Motor neuron (in vitro differentiated cells): Measurements from ENCODE around the gene SLC35E1. TPM values are rescaled to one million over a fixed set of nuclear protein-coding genes. Genes with fewer than 3 reads are reported as not detected.

Experiments used
- ATAC-seq, 8 experiments: fragments of 200-7000 bp; cut with Tn5 transposase; replicated peaks in 6 of 8; 2 replicates each; pipeline ENCODE4 v1.8.0; 2021; ENCODE audit warnings: mild to moderate bottlenecking in 8 of 8, moderate library complexity in 8 of 8
- H3K27ac ChIP-seq, 2 donors: fragments of 250-450 bp; sonication (Bioruptor Pico); 2 replicates each; pipeline ENCODE4 v1.9.0; 2021; ENCODE audit warnings: antibody characterized with exemption in 2 of 2, mild to moderate bottlenecking in 2 of 2, moderate library complexity in 1 of 2
- H3K4me1 ChIP-seq, 2 donors: fragments of 250-450 bp; sonication (Bioruptor Pico); replicated peaks in 1 of 2; 2 replicates each; pipeline ENCODE4 v1.6.1; 2021; ENCODE audit warnings: antibody characterized with exemption in 2 of 2, mild to moderate bottlenecking in 2 of 2, moderate library complexity in 1 of 2
- H3K4me3 ChIP-seq, 5 donors: fragments of 250-450 bp; sonication (Bioruptor Pico); 2 replicates each; pipeline ENCODE4 v1.9.0; 2021; ENCODE audit warnings: antibody characterized with exemption in 5 of 5, mild to moderate bottlenecking in 5 of 5, moderate library complexity in 4 of 5
- WGBS, 10 experiments: fragments of 450-650 bp; shearing (Covaris generic); methylation state at CpG; one replicate each; pipeline ENCODE4 v1.0.0; 2022; 5-methylcytosine and 5-hydroxymethylcytosine counted together
- in situ Hi-C, 9 experiments: fragments of 400-800 bp; cut with MboI; loops; one replicate each; pipeline ENCODE4 v1.15.0; 2021; ENCODE audit warnings: low sequenced_read_pairs in 9 of 9, low pct_unique_long_range_greater_than_20kb in 2 of 9; ENCODE audit not compliant: unreplicated experiment in 9 of 9
- total RNA-seq, 8 experiments: library from RNA; unstranded; fragments of 300-600 nt; gene quantifications; 2 replicates each; pipeline versions ENCODE4 v1.2.3 to v1.2.4, GENCODE V29; 2022

Gene SLC35E1
- total RNA-seq, 8 experiments from 2014 or later, result 19.5 to 37.4 (median 29.2) TPM

GRCh38 chr19:16530540-16531379, 41.5 kb downstream of the SLC35E1 start:
- Histone ChIP-seq H3K27ac (no peak overlapping the region), H3K4me1 (no peaks in the 10 kb centered on the region), H3K4me3 (no peak overlapping the region)
- in situ Hi-C loops, result no loop called here
- no peak for ATAC-seq
- WGBS, 10 experiments, result 77 to 100% (median 94%) methylated on average over 2 to 7 of the region's 43 CpGs; no CpG with 5 or more reads in 4 of the 10 experiments

- in situ Hi-C loops, result no loop called here
- no peak for ATAC-seq
- H3K27ac ChIP-seq, result no peak overlapping the region
- H3K4me3 ChIP-seq, result no peak overlapping the region
- WGBS, 10 experiments, result 75 to 100% (median 80%) methylated on average over 1 to 4 of the region's 25 CpGs; no CpG with 5 or more reads in 5 of the 10 experiments
- H3K4me1 ChIP-seq, result no peaks in the 10 kb centered on the region
Measured at GRCh38 chr19:16529466-16530144, 42.6 kb downstream of the SLC35E1 start.

GRCh38 chr19:16527971-16528521, 44.2 kb downstream of the SLC35E1 start:
- no peak overlapping the region for H3K27ac ChIP-seq
- in situ Hi-C loops, result no loop called here
- 92 to 100% (median 100%) methylated on average over 1 to 3 of the region's 12 CpGs; no CpG with 5 or more reads in 5 of the 10 experiments for WGBS, 10 experiments
- ATAC-seq, result peak in 3 of 8 experiments; percentile 25 to 49 (median 41)
- H3K4me3 ChIP-seq, result no peak overlapping the region
- no peaks in the 10 kb centered on the region for H3K4me1 ChIP-seq

- in situ Hi-C loops, result no loop called here
- Histone ChIP-seq H3K4me1 (no peaks in the 10 kb centered on the region), H3K4me3 (no peak overlapping the region), H3K27ac (no peak overlapping the region)
- no peak for ATAC-seq
- WGBS, 10 experiments, result 50 to 100% (median 96%) methylated on average over 1 to 8 of the region's 14 CpGs; no CpG with 5 or more reads in 4 of the 10 experiments
Measured at GRCh38 chr19:16527334-16527935, 44.8 kb downstream of the SLC35E1 start.

- WGBS, 10 experiments, result 97 to 100% (median 100%) methylated on average over 1 to 6 of the region's 29 CpGs; no CpG with 5 or more reads in 7 of the 10 experiments
- peak in 3 of 8 experiments; percentile 3 to 14 (median 6) for ATAC-seq
- H3K4me3 ChIP-seq, result no peak overlapping the region
- in situ Hi-C loops, result no loop called here
- H3K27ac ChIP-seq, result no peak overlapping the region
- no peaks in the 10 kb centered on the region for H3K4me1 ChIP-seq
Measured at GRCh38 chr19:16525751-16526481, 46.3 kb downstream of the SLC35E1 start.

- 60 to 86% methylated on average over 1 to 3 of the region's 54 CpGs; no CpG with 5 or more reads in 8 of the 10 experiments for WGBS, 10 experiments
- ATAC-seq, result peak in 4 of 8 experiments; percentile 16 to 30 (median 22)
- Histone ChIP-seq H3K4me1 (no peaks in the 10 kb centered on the region), H3K4me3 (no peak overlapping the region), H3K27ac (no peak overlapping the region)
- in situ Hi-C loops, result no loop called here
Measured at GRCh38 chr19:16524991-16525734, 47.1 kb downstream of the SLC35E1 start.

- H3K27ac ChIP-seq, result no peak overlapping the region
- 70 to 100% (median 100%) methylated on average over 1 to 4 of the region's 25 CpGs; no CpG with 5 or more reads in 7 of the 10 experiments for WGBS, 10 experiments
- no peak for ATAC-seq
- in situ Hi-C loops, result no loop called here
- H3K4me3 ChIP-seq, result no peak overlapping the region
- no peaks in the 10 kb centered on the region for H3K4me1 ChIP-seq
Measured at GRCh38 chr19:16522559-16523377, 49.4 kb downstream of the SLC35E1 start.

GRCh38 chr19:16521715-16522289, 50.4 kb downstream of the SLC35E1 start:
- WGBS, 10 experiments, result 100% methylated on average over 2 of the region's 10 CpGs; no CpG with 5 or more reads in 9 of the 10 experiments
- Histone ChIP-seq H3K4me3 (no peak overlapping the region), H3K4me1 (no peaks in the 10 kb centered on the region), H3K27ac (no peak overlapping the region)
- ATAC-seq, result no peak
- in situ Hi-C loops, result no loop called here

GRCh38 chr19:16520986-16521624, 51.1 kb downstream of the SLC35E1 start:
- H3K4me1 ChIP-seq, result no peaks in the 10 kb centered on the region
- no peak for ATAC-seq
- H3K4me3 ChIP-seq, result no peak overlapping the region
- in situ Hi-C loops, result no loop called here
- H3K27ac ChIP-seq, result no peak overlapping the region
- 80 to 100% (median 94%) methylated on average over 1 to 3 of the region's 18 CpGs; no CpG with 5 or more reads in 7 of the 10 experiments for WGBS, 10 experiments

- WGBS, 10 experiments, result 20 to 100% (median 92%) methylated on average over 1 to 13 of the region's 45 CpGs; no CpG with 5 or more reads in 4 of the 10 experiments
- Histone ChIP-seq H3K4me3 (no peak overlapping the region), H3K27ac (no peak overlapping the region), H3K4me1 (no peaks in the 10 kb centered on the region)
- peak in 1 of 8 experiments; percentile 12 for ATAC-seq
- in situ Hi-C loops, result no loop called here
Measured at GRCh38 chr19:16520074-16520973, 51.9 kb downstream of the SLC35E1 start.
